GM12878 (cell line): ENCODE results near the gene MITF. TPM values are rescaled to one million over a fixed set of nuclear protein-coding genes. Genes with fewer than 3 reads are reported as not detected.

ENCODE experiments used
- ATAC-seq: fragments of 200-7000 bp; cut with Tn5 transposase; 3 replicates; pipeline ENCODE4 v1.9.1; 2020; ENCODE audit warnings: mild to moderate bottlenecking, moderate library complexity
- BruUV-seq: library from RNA; stranded (reverse); fragments of 400-500 nt; replicated peaks from 2 replicates; lab custom pipeline; 2021; lab: Mats Ljungman, UMichigan
- CTCF ChIA-PET: fragments of 300-600 bp; sonication (Branson Sonifier 250); formaldehyde crosslinking; extraction: SDS; loops from one replicate; lab custom pipeline; 2021; ENCODE audit warnings: inconsistent platforms; lab: Yijun Ruan, JAX
- POLR2A ChIA-PET: fragments of 350-600 bp; formaldehyde crosslinking; extraction: SDS; loops from one replicate; lab custom pipeline; 2021; ENCODE audit warnings: inconsistent platforms; lab: Charles Lee
- RAD21 ChIA-PET: fragments of 300-600 bp; sonication (Branson Sonifier 250); formaldehyde crosslinking; loops from one replicate; lab custom pipeline; 2023; ENCODE audit warnings: antibody characterized with exemption; ENCODE audit not compliant: unreplicated experiment; lab: Charles Lee
- SMC1A ChIA-PET: fragments of 300-600 bp; sonication (Branson Sonifier 250); formaldehyde crosslinking; loops from one replicate; lab custom pipeline; 2023; ENCODE audit not compliant: unreplicated experiment, uncharacterized antibody; lab: Charles Lee
- DNase-seq: peaks from one replicate; pipeline ENCODE4 v3.0.0-alpha.2; 2011; ENCODE audit warnings: low read depth, low spot score
- FAIRE-seq: peaks from 3 replicates; lab custom pipeline; 2011; peaks lifted over from hg19 to GRCh38; lab: Jason Lieb, UNC
- H2AFZ ChIP-seq: 2 replicates; pipeline ENCODE4 v1.6.0; 2011; ENCODE audit warnings: low read depth, low read length, control low read depth; ENCODE audit not compliant: control insufficient read depth
- H3K27ac ChIP-seq: 2 replicates; pipeline ENCODE4 v1.5.1; 2011; ENCODE audit warnings: control low read depth; ENCODE audit not compliant: control insufficient read depth, insufficient read depth
- H3K27me3 ChIP-seq, 2 experiments: replicated peaks in 1 of 2; 2 replicates each; pipeline versions ENCODE4 v1.6.0 to v1.6.1; 2011; ENCODE audit warnings: low read length in 1 of 2; ENCODE audit not compliant: control insufficient read depth in 2 of 2, insufficient read depth in 2 of 2
- H3K36me3 ChIP-seq, 2 experiments: 2 replicates each; pipeline ENCODE4 v1.5.1; 2011; ENCODE audit warnings: low read length in 1 of 2; ENCODE audit not compliant: control insufficient read depth in 2 of 2, insufficient read depth in 2 of 2
- H3K4me1 ChIP-seq: 2 replicates; pipeline ENCODE4 v1.6.1; 2011; ENCODE audit warnings: mild to moderate bottlenecking, low read length, moderate library complexity, mixed read lengths; ENCODE audit not compliant: control insufficient read depth, insufficient read depth
- H3K4me2 ChIP-seq: 2 replicates; pipeline ENCODE4 v1.6.0; 2011; ENCODE audit warnings: control low read depth; ENCODE audit not compliant: control insufficient read depth, insufficient read depth
- H3K4me3 ChIP-seq: fragments of 200-600 bp; sonication (generic); 2 replicates; pipeline ENCODE4 v1.5.1; 2016
- H3K79me2 ChIP-seq: 2 replicates; pipeline ENCODE4 v1.6.0; 2011; ENCODE audit warnings: low read length; ENCODE audit not compliant: control insufficient read depth, insufficient read depth
- H3K9ac ChIP-seq: 2 replicates; pipeline ENCODE4 v1.8.0; 2011; ENCODE audit warnings: low read length, control low read depth, mixed read lengths; ENCODE audit not compliant: control insufficient read depth, insufficient read depth
- H3K9me3 ChIP-seq: replicated peaks from 3 replicates; pipeline ENCODE4 v1.5.1; 2011; ENCODE audit warnings: mild to moderate bottlenecking, low read length; ENCODE audit not compliant: control insufficient read depth, insufficient read depth
- H4K20me1 ChIP-seq: 2 replicates; pipeline ENCODE4 v1.6.0; 2011; ENCODE audit not compliant: control insufficient read depth, insufficient read depth
- EP300 ChIP-seq, 2 experiments: fragments of 150-350 bp in 1 of 2; IDR thresholded peaks; 2 replicates each; pipeline ENCODE4 v1.6.1; 2011 to 2012; ENCODE audit warnings: low read depth in 2 of 2, low read length in 2 of 2, borderline replicate concordance in 1 of 2, improper control_type of control experiment in 1 of 2, inconsistent platforms in 1 of 2; ENCODE audit not compliant: control insufficient read depth in 1 of 2
- HDAC6 ChIP-seq: fragments of 200-600 bp; sonication (generic); IDR thresholded peaks from one replicate; pipeline ENCODE4 v1.8.0; 2017; ENCODE audit warnings: antibody characterized with exemption; ENCODE audit not compliant: unreplicated experiment
- JUND ChIP-seq: IDR thresholded peaks from 2 replicates; pipeline ENCODE4 v1.6.1; 2012; ENCODE audit warnings: low read depth, mild to moderate bottlenecking, low read length, improper control_type of control experiment, moderate library complexity
- MEF2B ChIP-seq: fragments of 450-650 bp; IDR thresholded peaks from 2 replicates; pipeline ENCODE4 v1.6.1; 2018; ENCODE audit warnings: mild to moderate bottlenecking, moderate library complexity; ENCODE audit not compliant: partially characterized antibody, poor library complexity, severe bottlenecking
- RAD21 ChIP-seq: IDR thresholded peaks from 2 replicates; pipeline ENCODE4 v1.6.1; 2011; ENCODE audit warnings: mild to moderate bottlenecking, low read depth, low read length, moderate library complexity; ENCODE audit not compliant: insufficient read depth
- RB1 ChIP-seq: fragments of 450-650 bp; formaldehyde crosslinking; IDR thresholded peaks from 2 replicates; pipeline ENCODE4 v1.6.1; 2017; ENCODE audit warnings: mild to moderate bottlenecking, borderline replicate concordance
- SMC3 ChIP-seq: IDR thresholded peaks from 2 replicates; pipeline ENCODE4 v1.6.1; 2011; ENCODE audit warnings: low read length, improper control_type of control experiment, borderline replicate concordance
- STAT1 ChIP-seq: fragments of 450-650 bp; conservative IDR thresholded peaks from 2 replicates; pipeline ENCODE4 v1.6.1; 2014; ENCODE audit warnings: antibody characterized with exemption, mild to moderate bottlenecking
- USF1 ChIP-seq: IDR thresholded peaks from 2 replicates; pipeline ENCODE4 v1.6.1; 2011; ENCODE audit warnings: borderline replicate concordance, low read depth, mild to moderate bottlenecking, moderate library complexity, mixed read lengths, low read length; ENCODE audit not compliant: insufficient read depth; ENCODE audit errors: extremely low read length
- ZBED1 ChIP-seq: IDR thresholded peaks from 2 replicates; pipeline ENCODE4 v1.6.1; 2016; ENCODE audit warnings: borderline replicate concordance
- ZZZ3 ChIP-seq: IDR thresholded peaks from 2 replicates; pipeline ENCODE4 v1.6.1; 2011; ENCODE audit warnings: low read depth; ENCODE audit not compliant: control insufficient read depth, insufficient read length
- WGBS: methylation state at CpG from one replicate; pipeline ENCODE4 v1.1.6; 2016; ENCODE audit warnings: low lambda C conversion rate; ENCODE audit not compliant: insufficient replicate concordance, insufficient coverage; ENCODE audit errors: missing lambda C conversion rate; 5-methylcytosine and 5-hydroxymethylcytosine counted together
- in situ Hi-C: fragments of 300-500 bp; cut with MboI; formaldehyde crosslinking; loops from 9 replicates; pipeline ENCODE4 v1.14.3; 2018; ENCODE audit warnings: mixed read lengths
- intact Hi-C: fragments of 100-400 bp; cut with micrococcal nuclease; formaldehyde crosslinking; loops from one replicate; pipeline ENCODE4 v1.14.2; 2022; ENCODE audit not compliant: unreplicated experiment
- polyA plus RNA-seq, 11 experiments: library from polyadenylated mRNA; depleted of rRNA in 4 of 11; unstranded in 6 of 11; stranded (reverse) in 5 of 11; fragments of >200 nt; fragmentation: Nextera tagmentation in 4 of 11; fragmentation: Illumina TruSeq in 1 of 11; extraction: Ambion mirVana in 4 of 11; extraction: Trizol in 1 of 11; gene quantifications; 1 replicate in 1 of 11; 2 replicates in 10 of 11; pipeline versions ENCODE4 v1.2.1 to v1.2.3, GENCODE V29; 2011 to 2016; ENCODE audit warnings: inconsistent platforms in 2 of 11, missing spikeins in 2 of 11, low read depth in 1 of 11
- total RNA-seq, 4 experiments: library from RNA; depleted of rRNA in 3 of 4; stranded (reverse); fragments of >200 nt in 3 of 4; fragmentation: Illumina TruSeq in 1 of 4; extraction: Trizol in 1 of 4; gene quantifications; 2 replicates each; pipeline versions ENCODE4 v1.2.1 to v1.2.3, GENCODE V29; 2013 to 2021
- TF ChIP-seq, protein P1 (sequence below): IDR thresholded peaks from 2 replicates; pipeline ENCODE4 v1.6.1; 2011; ENCODE audit warnings: mild to moderate bottlenecking, low read depth, low read length, moderate library complexity; ENCODE audit not compliant: insufficient replicate concordance

The MITF gene
- total and polyA plus RNA-seq, 10 of the 15 experiments (the other 5 are each of a cell fraction or from before 2014, with no cell fraction given) = under 0.01 to 0.90 (median 0.06) TPM; not detected in 3

GRCh38 chr3:69879051-69879450 lies 139.8 kb downstream of the MITF start:
- H3K79me2 ChIP-seq = no peaks in the 10 kb centered on the region
- ChIA-PET SMC1A (no interaction called here), POLR2A (no interaction called here), RAD21 (no interaction called here), CTCF (no interaction called here)
- H3K36me3 ChIP-seq = no peaks in the 10 kb centered on the region
- H4K20me1 ChIP-seq = no peaks in the 10 kb centered on the region
- 57% methylated on average over 14 of the region's 14 CpGs for WGBS
- TF ChIP-seq, protein P1, sequence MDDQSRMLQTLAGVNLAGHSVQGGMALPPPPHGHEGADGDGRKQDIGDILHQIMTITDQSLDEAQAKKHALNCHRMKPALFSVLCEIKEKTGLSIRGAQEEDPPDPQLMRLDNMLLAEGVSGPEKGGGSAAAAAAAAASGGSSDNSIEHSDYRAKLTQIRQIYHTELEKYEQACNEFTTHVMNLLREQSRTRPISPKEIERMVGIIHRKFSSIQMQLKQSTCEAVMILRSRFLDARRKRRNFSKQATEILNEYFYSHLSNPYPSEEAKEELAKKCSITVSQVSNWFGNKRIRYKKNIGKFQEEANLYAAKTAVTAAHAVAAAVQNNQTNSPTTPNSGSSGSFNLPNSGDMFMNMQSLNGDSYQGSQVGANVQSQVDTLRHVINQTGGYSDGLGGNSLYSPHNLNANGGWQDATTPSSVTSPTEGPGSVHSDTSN = no peak
- no peak for TF ChIP-seq ZBED1
- no peak for TF ChIP-seq JUND
- ATAC-seq (no peak), DNase-seq (no peak), FAIRE-seq (no peak)
- no TSS peak for BruUV-seq
- no peaks in the 10 kb centered on the region for H3K4me1 ChIP-seq
- in situ Hi-C loops = no loop called here
- H3K27me3 ChIP-seq = no peaks in the 10 kb centered on the region; a peak in 1 of 4 replicates
- intact Hi-C loops = no loop called here
- no peak overlapping the region for H2AFZ ChIP-seq
- no peak overlapping the region for H3K4me3 ChIP-seq
- H3K9ac ChIP-seq = no peak overlapping the region
- H3K9me3 ChIP-seq = no peaks in the 10 kb centered on the region
- no peak overlapping the region for H3K27ac ChIP-seq
- no peak overlapping the region for H3K4me2 ChIP-seq

DNA sequence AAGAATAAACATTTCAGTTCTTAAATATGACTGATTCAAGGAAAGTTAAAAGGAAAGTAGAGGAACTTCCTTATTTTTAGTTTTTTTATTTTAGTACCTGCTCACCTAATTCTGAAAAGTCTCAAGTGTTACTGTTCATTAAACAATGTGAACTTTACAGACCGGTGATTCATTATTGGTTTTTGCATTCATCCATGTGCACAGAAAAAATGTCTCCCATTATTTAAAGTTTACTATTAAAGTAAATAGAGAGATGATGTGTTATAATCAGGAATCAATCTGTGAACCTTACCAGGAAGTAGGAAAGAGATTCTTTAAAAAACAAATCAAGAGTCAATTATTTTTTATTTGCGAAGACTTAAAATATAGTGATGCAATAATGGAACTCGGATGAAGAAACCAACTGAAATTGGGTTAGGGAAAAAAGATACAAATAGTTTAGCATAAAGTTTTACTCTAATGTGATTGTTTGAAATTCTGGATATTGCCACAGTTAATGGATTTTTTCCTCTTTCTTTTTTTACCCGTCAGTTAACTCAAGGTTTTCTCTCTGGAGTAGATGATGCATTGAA lies 140.9 kb downstream of the MITF start:
- ChIA-PET CTCF (no interaction called here), SMC1A (no interaction called here), POLR2A (interaction anchor here (0.6 kb wide), 1 partner anchor 16 kb away, joined by 3 read pairs; no protein-coding TSS in a partner anchor), RAD21 (no interaction called here)
- Histone ChIP-seq H3K4me2 (no peak overlapping the region), H3K27me3 (no peaks in the 10 kb centered on the region), H4K20me1 (no peaks in the 10 kb centered on the region), H2AFZ (no peak overlapping the region), H3K9me3 (no peaks in the 10 kb centered on the region), H3K27ac (no peak overlapping the region), H3K4me1 (no peaks in the 10 kb centered on the region), H3K79me2 (no peaks in the 10 kb centered on the region), H3K36me3 (no peaks in the 10 kb centered on the region), H3K4me3 (no peak overlapping the region), H3K9ac (no peak overlapping the region)
- 32% methylated on average over 4 of the region's 4 CpGs for WGBS
- ATAC-seq (no peak), DNase-seq (no peak), FAIRE-seq (no peak)
- no TSS peak for BruUV-seq
- in situ Hi-C loops (no loop called here), intact Hi-C loops (no loop called here)
- no peak for TF ChIP-seq MEF2B
- no peak for TF ChIP-seq STAT1
- TF ChIP-seq EP300 (IDR thresholded peaks at IDR 0.05; ENCODE audit: borderline replicate concordance in 1 of 2, control insufficient read depth in 1 of 2, low read depth in 2 of 2, low read length in 2 of 2) = no peak
- TF ChIP-seq RB1 = no peak
- no peak for TF ChIP-seq SMC3
- no peak for TF ChIP-seq RAD21
- no peak for TF ChIP-seq HDAC6
- TF ChIP-seq USF1 = no peak
- no peak for TF ChIP-seq ZZZ3
